ENCODE data around the gene MLIP. TPM values are rescaled to one million over a fixed set of nuclear protein-coding genes. Genes with fewer than 3 reads are reported as not detected.

The MLIP gene
- total RNA-seq (not detected), polyA plus RNA-seq (not detected)

GRCh38 chr6:54111341-54112045, at the start of gene MLIP:
MLIP (plus strand) TSS chr6:54111443; CDS start chr6:54111480, 37 bp downstream.
- Mint-ChIP-seq H3K27ac (no peak within 1 kb of the TSS), H3K9me3 (peaks cover 0 to 13% (median 5%) of the 10 kb centered on the region in 5 donors), H3K27me3 (no peaks in the 10 kb centered on the region), H3K36me3 (no peaks in the 10 kb centered on the region), H3K4me3 (no peak within 1 kb of the TSS), H3K4me1 (no peaks in the 10 kb centered on the region)
- H3K4me1 ChIP-seq (ENCODE audit: insufficient read depth, low read length): no peaks in the 10 kb centered on the region
- ChIA-PET POLR2A (no interaction called here), CTCF (no interaction called here)
- H3K4me3 ChIP-seq (ENCODE audit: low read length): no peak within 1 kb of the TSS
- H3K36me3 ChIP-seq (ENCODE audit: insufficient read depth, low read length): no peaks in the 10 kb centered on the region
- no peaks in the 10 kb centered on the region for H3K27me3 ChIP-seq (ENCODE audit: insufficient read depth, low read length, poor library complexity, severe bottlenecking)
- DNase-seq: no peak
- no peaks in the 10 kb centered on the region for H3K9me3 ChIP-seq (ENCODE audit: low read length)
- H3K27ac ChIP-seq (ENCODE audit: low read depth, low read length): no peak within 1 kb of the TSS

- no peaks in the 10 kb centered on the region for H3K4me1 Mint-ChIP-seq
Measured at GRCh38 chr6:54063228-54063539, 48.1 kb upstream of the MLIP start.

GRCh38 chr6:54068694-54069093, 42.5 kb upstream of the MLIP start:
- CTCF ChIA-PET: no interaction called here
- no peaks in the 10 kb centered on the region for H3K36me3 ChIP-seq (ENCODE audit: insufficient read depth, low read length)
- no peaks in the 10 kb centered on the region for H3K27me3 Mint-ChIP-seq
- no peaks in the 10 kb centered on the region for H3K4me1 Mint-ChIP-seq
- no peak overlapping the region for H3K27ac ChIP-seq (ENCODE audit: low read depth, low read length)
- no peak overlapping the region for H3K4me3 ChIP-seq (ENCODE audit: low read length)
- H3K4me1 ChIP-seq (ENCODE audit: insufficient read depth, low read length): no peaks in the 10 kb centered on the region
- no peak overlapping the region for H3K27ac Mint-ChIP-seq
- H3K36me3 Mint-ChIP-seq: no peaks in the 10 kb centered on the region
- no peak for DNase-seq
- peaks cover 0 to 2% (median 0%) of the 10 kb centered on the region in 5 donors for H3K9me3 Mint-ChIP-seq
- H3K9me3 ChIP-seq (ENCODE audit: low read length): no peaks in the 10 kb centered on the region
- POLR2A ChIA-PET: no interaction called here
- H3K4me3 Mint-ChIP-seq: no peak overlapping the region
- no peaks in the 10 kb centered on the region for H3K27me3 ChIP-seq (ENCODE audit: insufficient read depth, low read length, poor library complexity, severe bottlenecking)

More at GRCh38 chr6:54063228-54063539, 48.1 kb upstream of the MLIP start:
- Mint-ChIP-seq H3K36me3 (no peaks in the 10 kb centered on the region), H3K9me3 (no peaks in the 10 kb centered on the region), H3K27ac (no peak overlapping the region), H3K4me3 (no peak overlapping the region), H3K27me3 (no peaks in the 10 kb centered on the region)
- Histone ChIP-seq H3K27me3 (ENCODE audit: insufficient read depth, low read length, poor library complexity, severe bottlenecking) (no peaks in the 10 kb centered on the region), H3K36me3 (ENCODE audit: insufficient read depth, low read length) (no peaks in the 10 kb centered on the region), H3K4me1 (ENCODE audit: insufficient read depth, low read length) (no peaks in the 10 kb centered on the region), H3K9me3 (ENCODE audit: low read length) (no peaks in the 10 kb centered on the region), H3K27ac (ENCODE audit: low read depth, low read length) (no peak overlapping the region), H3K4me3 (ENCODE audit: low read length) (no peak overlapping the region)
- DNase-seq: no peak
- CTCF ChIA-PET: no interaction called here
- POLR2A ChIA-PET: no interaction called here

GRCh38 chr6:54070025-54070424, 41.2 kb upstream of the MLIP start:
- Mint-ChIP-seq H3K4me1 (no peaks in the 10 kb centered on the region), H3K27ac (no peak overlapping the region), H3K4me3 (no peak overlapping the region), H3K36me3 (no peaks in the 10 kb centered on the region), H3K9me3 (peaks cover 0 to 4% (median 0%) of the 10 kb centered on the region in 5 donors), H3K27me3 (no peaks in the 10 kb centered on the region)
- Histone ChIP-seq H3K27ac (ENCODE audit: low read depth, low read length) (no peak overlapping the region), H3K27me3 (ENCODE audit: insufficient read depth, low read length, poor library complexity, severe bottlenecking) (no peaks in the 10 kb centered on the region), H3K4me3 (ENCODE audit: low read length) (no peak overlapping the region), H3K36me3 (ENCODE audit: insufficient read depth, low read length) (no peaks in the 10 kb centered on the region), H3K9me3 (ENCODE audit: low read length) (no peaks in the 10 kb centered on the region), H3K4me1 (ENCODE audit: insufficient read depth, low read length) (no peaks in the 10 kb centered on the region)
- ChIA-PET POLR2A (no interaction called here), CTCF (no interaction called here)
- DNase-seq: no peak

GRCh38 chr6:54071821-54072340, 39.4 kb upstream of the MLIP start:
- H3K36me3 Mint-ChIP-seq: no peaks in the 10 kb centered on the region
- H3K4me1 Mint-ChIP-seq: no peaks in the 10 kb centered on the region
- H3K4me3 Mint-ChIP-seq: no peak overlapping the region

GRCh38 chr6:54072635-54073313, 38.5 kb upstream of the MLIP start:
- POLR2A ChIA-PET: no interaction called here
- Mint-ChIP-seq H3K27ac (no peak overlapping the region), H3K36me3 (no peaks in the 10 kb centered on the region), H3K27me3 (no peaks in the 10 kb centered on the region), H3K4me1 (no peaks in the 10 kb centered on the region), H3K4me3 (no peak overlapping the region), H3K9me3 (peaks cover 0 to 4% (median 0%) of the 10 kb centered on the region in 5 donors)
- no peak for DNase-seq
- Histone ChIP-seq H3K36me3 (ENCODE audit: insufficient read depth, low read length) (no peaks in the 10 kb centered on the region), H3K27ac (ENCODE audit: low read depth, low read length) (no peak overlapping the region), H3K4me1 (ENCODE audit: insufficient read depth, low read length) (no peaks in the 10 kb centered on the region), H3K27me3 (ENCODE audit: insufficient read depth, low read length, poor library complexity, severe bottlenecking) (no peaks in the 10 kb centered on the region), H3K4me3 (ENCODE audit: low read length) (no peak overlapping the region), H3K9me3 (ENCODE audit: low read length) (no peaks in the 10 kb centered on the region)
- CTCF ChIA-PET: no interaction called here

More at GRCh38 chr6:54071821-54072340, 39.4 kb upstream of the MLIP start:
- no peaks in the 10 kb centered on the region for H3K27me3 Mint-ChIP-seq
- DNase-seq: no peak
- Histone ChIP-seq H3K4me1 (ENCODE audit: insufficient read depth, low read length) (no peaks in the 10 kb centered on the region), H3K27ac (ENCODE audit: low read depth, low read length) (no peak overlapping the region), H3K27me3 (ENCODE audit: insufficient read depth, low read length, poor library complexity, severe bottlenecking) (no peaks in the 10 kb centered on the region), H3K9me3 (ENCODE audit: low read length) (no peaks in the 10 kb centered on the region), H3K4me3 (ENCODE audit: low read length) (no peak overlapping the region), H3K36me3 (ENCODE audit: insufficient read depth, low read length) (no peaks in the 10 kb centered on the region)
- POLR2A ChIA-PET: no interaction called here
- no peak overlapping the region for H3K27ac Mint-ChIP-seq
- CTCF ChIA-PET: no interaction called here
- peaks cover 0 to 4% (median 0%) of the 10 kb centered on the region in 5 donors for H3K9me3 Mint-ChIP-seq

- H3K4me1 ChIP-seq (ENCODE audit: insufficient read depth, low read length): no peaks in the 10 kb centered on the region
- no peak overlapping the region for H3K4me3 ChIP-seq (ENCODE audit: low read length)
- no peaks in the 10 kb centered on the region for H3K27me3 ChIP-seq (ENCODE audit: insufficient read depth, low read length, poor library complexity, severe bottlenecking)
- H3K36me3 ChIP-seq (ENCODE audit: insufficient read depth, low read length): no peaks in the 10 kb centered on the region
- DNase-seq: no peak
- Mint-ChIP-seq H3K36me3 (no peaks in the 10 kb centered on the region), H3K9me3 (peaks cover 0 to 4% (median 0%) of the 10 kb centered on the region in 5 donors), H3K27me3 (no peaks in the 10 kb centered on the region), H3K4me3 (no peak overlapping the region), H3K4me1 (no peaks in the 10 kb centered on the region), H3K27ac (no peak overlapping the region)
- H3K27ac ChIP-seq (ENCODE audit: low read depth, low read length): no peak overlapping the region
- CTCF ChIA-PET: no interaction called here
- POLR2A ChIA-PET: no interaction called here
- H3K9me3 ChIP-seq (ENCODE audit: low read length): no peaks in the 10 kb centered on the region
Measured at GRCh38 chr6:54073487-54073886, 37.8 kb upstream of the MLIP start.

GRCh38 chr6:54074109-54074508, 37.1 kb upstream of the MLIP start:
- Histone ChIP-seq H3K36me3 (ENCODE audit: insufficient read depth, low read length) (no peaks in the 10 kb centered on the region), H3K4me1 (ENCODE audit: insufficient read depth, low read length) (no peaks in the 10 kb centered on the region), H3K27ac (ENCODE audit: low read depth, low read length) (no peak overlapping the region), H3K27me3 (ENCODE audit: insufficient read depth, low read length, poor library complexity, severe bottlenecking) (no peaks in the 10 kb centered on the region), H3K4me3 (ENCODE audit: low read length) (no peak overlapping the region), H3K9me3 (ENCODE audit: low read length) (no peaks in the 10 kb centered on the region)
- ChIA-PET POLR2A (no interaction called here), CTCF (no interaction called here)
- no peak overlapping the region for H3K4me3 Mint-ChIP-seq
- H3K4me1 Mint-ChIP-seq: no peaks in the 10 kb centered on the region
- no peak for DNase-seq
- H3K9me3 Mint-ChIP-seq: peaks cover 0 to 4% (median 0%) of the 10 kb centered on the region in 5 donors
- H3K27me3 Mint-ChIP-seq: no peaks in the 10 kb centered on the region
- no peak overlapping the region for H3K27ac Mint-ChIP-seq
- no peaks in the 10 kb centered on the region for H3K36me3 Mint-ChIP-seq
